ENCODE measurements around the gene MYRF. TPM values are rescaled to one million over a fixed set of nuclear protein-coding genes. Genes with fewer than 3 reads are reported as not detected.

MYRF gene
- total and polyA plus RNA-seq, 2 of the 13 experiments (the other 11 are each of a cell fraction or from before 2014, with no cell fraction given), result 10.2 to 25.9 TPM

DNA sequence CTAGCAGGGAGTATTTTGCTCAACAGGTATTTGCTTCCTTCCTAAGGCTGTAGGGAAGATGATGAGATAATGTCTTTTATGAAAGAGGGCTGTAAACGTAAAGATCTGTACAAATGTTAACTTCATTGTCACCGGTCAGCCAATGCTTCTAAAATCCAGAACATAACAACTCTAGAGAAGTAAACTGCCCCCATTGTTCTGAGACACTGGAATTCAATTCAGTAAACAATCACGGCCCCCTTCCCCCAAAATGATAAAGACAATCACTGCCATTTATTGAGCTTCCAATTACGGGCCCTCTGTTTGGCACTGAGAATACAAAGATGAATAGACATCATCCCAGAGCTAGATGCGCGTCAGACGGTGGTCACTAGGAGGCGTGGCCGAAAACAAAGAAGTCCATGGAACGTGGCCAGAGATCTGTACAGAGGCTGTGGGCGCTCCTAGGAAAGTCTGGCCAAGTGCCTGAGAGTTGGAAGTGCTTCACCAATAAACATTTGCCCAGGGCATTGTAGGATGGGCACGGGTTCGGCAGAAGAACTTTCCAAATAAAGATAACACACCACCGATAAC, 39.4 kb downstream of the MYRF start (continued):
- TF ChIP-seq ZNF614 (CRISPR knock-in tag; IDR thresholded peaks at IDR 0.05; ENCODE audit: borderline replicate concordance) (peak; percentile 4; the same call in 1 of the 2 replicates), TCF12 (IDR thresholded peaks at IDR 0.05) (no peak), TCF12 (CRISPR knock-in tag; IDR thresholded peaks at IDR 0.05) (no peak), ZFP90 (CRISPR knock-in tag; IDR thresholded peaks at IDR 0.05; ENCODE audit: borderline replicate concordance) (no peak), KDM6A (CRISPR knock-in tag; IDR thresholded peaks at IDR 0.05; ENCODE audit: low read depth) (no peak), ZNF773 (CRISPR knock-in tag; IDR thresholded peaks at IDR 0.05; ENCODE audit: borderline replicate concordance) (no peak), TAF15 (IDR thresholded peaks at IDR 0.05; ENCODE audit: low read depth, low read length, poor library complexity, severe bottlenecking) (no peak), PTBP1 (IDR thresholded peaks at IDR 0.05; ENCODE audit: low read depth, low read length, poor library complexity, severe bottlenecking) (no peak), CREM (IDR thresholded peaks at IDR 0.05) (no peak), CREM (CRISPR knock-in tag; IDR thresholded peaks at IDR 0.05) (no peak), ARID2 (CRISPR knock-in tag; IDR thresholded peaks at IDR 0.05; ENCODE audit: borderline replicate concordance) (no peak), THYN1 (CRISPR knock-in tag; IDR thresholded peaks at IDR 0.05; ENCODE audit: borderline replicate concordance, low read depth) (no peak)
- TF ChIP-seq, protein P1, sequence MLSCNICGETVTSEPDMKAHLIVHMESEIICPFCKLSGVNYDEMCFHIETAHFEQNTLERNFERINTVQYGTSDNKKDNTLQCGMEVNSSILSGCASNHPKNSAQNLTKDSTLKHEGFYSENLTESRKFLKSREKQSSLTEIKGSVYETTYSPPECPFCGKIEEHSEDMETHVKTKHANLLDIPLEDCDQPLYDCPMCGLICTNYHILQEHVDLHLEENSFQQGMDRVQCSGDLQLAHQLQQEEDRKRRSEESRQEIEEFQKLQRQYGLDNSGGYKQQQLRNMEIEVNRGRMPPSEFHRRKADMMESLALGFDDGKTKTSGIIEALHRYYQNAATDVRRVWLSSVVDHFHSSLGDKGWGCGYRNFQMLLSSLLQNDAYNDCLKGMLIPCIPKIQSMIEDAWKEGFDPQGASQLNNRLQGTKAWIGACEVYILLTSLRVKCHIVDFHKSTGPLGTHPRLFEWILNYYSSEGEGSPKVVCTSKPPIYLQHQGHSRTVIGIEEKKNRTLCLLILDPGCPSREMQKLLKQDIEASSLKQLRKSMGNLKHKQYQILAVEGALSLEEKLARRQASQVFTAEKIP (CRISPR knock-in tag; IDR thresholded peaks at IDR 0.05; ENCODE audit: borderline replicate concordance), result no peak
- TF ChIP-seq, protein P2, sequence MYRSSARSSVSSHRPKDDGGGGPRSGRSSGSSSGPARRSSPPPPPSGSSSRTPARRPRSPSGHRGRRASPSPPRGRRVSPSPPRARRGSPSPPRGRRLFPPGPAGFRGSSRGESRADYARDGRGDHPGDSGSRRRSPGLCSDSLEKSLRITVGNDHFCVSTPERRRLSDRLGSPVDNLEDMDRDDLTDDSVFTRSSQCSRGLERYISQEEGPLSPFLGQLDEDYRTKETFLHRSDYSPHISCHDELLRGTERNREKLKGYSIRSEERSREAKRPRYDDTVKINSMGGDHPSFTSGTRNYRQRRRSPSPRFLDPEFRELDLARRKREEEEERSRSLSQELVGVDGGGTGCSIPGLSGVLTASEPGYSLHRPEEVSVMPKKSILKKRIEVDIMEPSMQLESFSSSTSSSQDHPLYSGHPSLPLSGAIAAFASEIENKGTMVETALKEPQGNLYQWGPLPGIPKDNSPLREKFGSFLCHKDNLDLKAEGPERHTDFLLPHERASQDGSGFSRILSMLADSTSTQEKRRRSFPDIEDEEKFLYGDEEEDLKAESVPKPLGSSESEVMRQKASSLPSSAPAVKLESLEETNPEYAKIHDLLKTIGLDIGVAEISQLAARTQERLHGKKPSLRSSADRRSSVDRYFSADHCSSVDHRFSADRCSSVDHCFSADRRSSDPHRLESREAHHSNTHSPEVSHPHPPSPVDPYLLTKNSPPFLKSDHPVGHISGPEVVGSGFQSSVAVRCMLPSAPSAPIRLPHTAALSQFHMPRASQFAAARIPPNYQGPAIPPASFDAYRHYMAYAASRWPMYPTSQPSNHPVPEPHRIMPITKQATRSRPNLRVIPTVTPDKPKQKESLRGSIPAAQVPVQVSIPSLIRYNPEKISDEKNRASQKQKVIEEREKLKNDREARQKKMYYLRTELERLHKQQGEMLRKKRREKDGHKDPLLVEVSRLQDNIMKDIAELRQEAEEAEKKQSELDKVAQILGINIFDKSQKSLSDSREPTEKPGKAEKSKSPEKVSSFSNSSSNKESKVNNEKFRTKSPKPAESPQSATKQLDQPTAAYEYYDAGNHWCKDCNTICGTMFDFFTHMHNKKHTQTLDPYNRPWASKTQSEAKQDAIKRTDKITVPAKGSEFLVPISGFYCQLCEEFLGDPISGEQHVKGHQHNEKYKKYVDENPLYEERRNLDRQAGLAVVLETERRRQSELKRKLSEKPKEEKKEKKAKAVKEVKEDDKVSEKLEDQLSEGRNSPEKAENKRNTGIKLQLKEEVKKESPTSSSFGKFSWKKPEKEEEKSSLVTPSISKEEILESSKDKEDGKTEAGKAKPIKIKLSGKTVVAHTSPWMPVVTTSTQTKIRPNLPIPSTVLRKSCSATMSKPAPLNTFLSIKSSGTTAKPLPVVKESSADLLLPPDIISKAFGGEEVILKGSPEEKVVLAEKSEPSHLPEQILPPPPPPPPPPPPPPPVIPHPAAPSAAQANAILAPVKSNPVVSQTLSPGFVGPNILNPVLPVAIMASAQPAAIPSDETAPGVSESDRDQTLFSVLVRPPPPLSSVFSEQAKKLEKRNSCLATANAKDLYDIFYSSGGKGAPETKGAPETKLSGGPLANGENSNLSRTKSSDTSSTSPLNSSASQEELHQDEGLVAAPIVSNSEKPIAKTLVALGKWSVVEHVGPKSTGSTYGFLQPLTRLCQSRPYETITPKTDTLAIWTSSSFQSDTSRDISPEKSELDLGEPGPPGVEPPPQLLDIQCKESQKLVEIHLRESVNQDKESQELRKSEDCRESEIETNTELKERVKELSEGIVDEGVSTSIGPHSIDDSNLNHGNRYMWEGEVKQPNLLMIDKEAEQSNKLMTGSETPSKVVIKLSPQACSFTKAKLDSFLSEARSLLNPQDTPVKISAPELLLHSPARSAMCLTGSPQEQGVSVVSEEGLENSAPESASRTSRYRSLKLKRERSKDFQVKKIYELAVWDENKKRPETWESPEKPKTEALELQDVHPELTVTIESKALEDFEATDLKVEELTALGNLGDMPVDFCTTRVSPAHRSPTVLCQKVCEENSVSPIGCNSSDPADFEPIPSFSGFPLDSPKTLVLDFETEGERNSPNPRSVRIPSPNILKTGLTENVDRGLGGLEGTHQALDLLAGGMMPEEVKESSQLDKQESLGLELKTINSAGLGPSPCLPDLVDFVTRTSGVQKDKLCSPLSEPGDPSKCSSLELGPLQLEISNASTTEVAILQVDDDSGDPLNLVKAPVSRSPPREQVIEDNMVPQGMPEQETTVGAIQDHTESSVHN (CRISPR knock-in tag; IDR thresholded peaks at IDR 0.05), result peak; percentile 19; the same call in 1 of the 2 replicates
- TF ChIP-seq, protein P3, sequence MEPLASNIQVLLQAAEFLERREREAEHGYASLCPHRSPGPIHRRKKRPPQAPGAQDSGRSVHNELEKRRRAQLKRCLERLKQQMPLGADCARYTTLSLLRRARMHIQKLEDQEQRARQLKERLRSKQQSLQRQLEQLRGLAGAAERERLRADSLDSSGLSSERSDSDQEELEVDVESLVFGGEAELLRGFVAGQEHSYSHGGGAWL (CRISPR knock-in tag; IDR thresholded peaks at IDR 0.05), result no peak
- TF ChIP-seq, protein P4, sequence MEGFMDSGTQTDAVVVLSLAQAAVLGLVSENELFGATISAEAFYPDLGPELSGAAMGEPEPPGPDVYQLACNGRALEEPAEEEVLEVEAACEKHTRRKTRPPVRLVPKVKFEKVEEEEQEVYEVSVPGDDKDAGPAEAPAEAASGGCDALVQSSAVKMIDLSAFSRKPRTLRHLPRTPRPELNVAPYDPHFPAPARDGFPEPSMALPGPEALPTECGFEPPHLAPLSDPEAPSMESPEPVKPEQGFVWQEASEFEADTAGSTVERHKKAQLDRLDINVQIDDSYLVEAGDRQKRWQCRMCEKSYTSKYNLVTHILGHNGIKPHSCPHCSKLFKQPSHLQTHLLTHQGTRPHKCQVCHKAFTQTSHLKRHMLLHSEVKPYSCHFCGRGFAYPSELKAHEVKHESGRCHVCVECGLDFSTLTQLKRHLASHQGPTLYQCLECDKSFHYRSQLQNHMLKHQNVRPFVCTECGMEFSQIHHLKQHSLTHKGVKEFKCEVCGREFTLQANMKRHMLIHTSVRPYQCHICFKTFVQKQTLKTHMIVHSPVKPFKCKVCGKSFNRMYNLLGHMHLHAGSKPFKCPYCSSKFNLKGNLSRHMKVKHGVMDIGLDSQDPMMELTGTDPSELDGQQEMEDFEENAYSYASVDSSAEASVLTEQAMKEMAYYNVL (CRISPR knock-in tag; IDR thresholded peaks at IDR 0.05; ENCODE audit: borderline replicate concordance), result no peak

All from HepG2 (cell line).